SJCRH30 (cell line): ENCODE data around the gene UFL1. TPM values are rescaled to one million over a fixed set of nuclear protein-coding genes. Genes with fewer than 3 reads are reported as not detected.
"Not testable (repeated sequence)": the region's sequence is repeated elsewhere in the genome, so short reads cannot be mapped to it uniquely, and the experiment has no call there.

Experiments used
- DNase-seq, 2 experiments: peaks; one replicate each; pipeline ENCODE4 v3.0.0-alpha.2; 2015 to 2020
- H3K27ac ChIP-seq: fragments of 250-450 bp; sonication (Bioruptor Pico); 2 replicates; pipeline ENCODE4 v1.5.1; 2020; ENCODE audit warnings: mild to moderate bottlenecking, moderate library complexity
- H3K27me3 ChIP-seq: fragments of 250-450 bp; sonication (Bioruptor Pico); 2 replicates; pipeline ENCODE4 v1.5.1; 2020; ENCODE audit warnings: mild to moderate bottlenecking, moderate library complexity
- H3K36me3 ChIP-seq: fragments of 250-450 bp; sonication (Bioruptor Pico); 2 replicates; pipeline ENCODE4 v1.5.1; 2020; ENCODE audit warnings: mild to moderate bottlenecking, moderate library complexity
- H3K4me1 ChIP-seq: fragments of 250-450 bp; sonication (Bioruptor Pico); 2 replicates; pipeline ENCODE4 v1.5.1; 2020; ENCODE audit warnings: mild to moderate bottlenecking, moderate library complexity
- H3K4me3 ChIP-seq: fragments of 250-450 bp; sonication (Bioruptor Pico); 2 replicates; pipeline ENCODE4 v1.5.1; 2020; ENCODE audit warnings: mild to moderate bottlenecking, moderate library complexity
- H3K9me3 ChIP-seq: fragments of 250-450 bp; sonication (Bioruptor Pico); replicated peaks from 2 replicates; pipeline ENCODE4 v1.5.1; 2020; ENCODE audit warnings: mild to moderate bottlenecking, moderate library complexity
- total RNA-seq: library from RNA; depleted of rRNA; stranded (reverse); fragments of >200 nt; shearing (Covaris generic); gene quantifications from 2 replicates; pipeline ENCODE4 v1.2.3, GENCODE V29; 2014; rRNA removed

The UFL1 gene
- 25.0 and 25.4 TPM in 2 replicates for total RNA-seq

GRCh38 chr6:96521644-96522464 lies at the start of gene UFL1:
Gene UFL1, plus strand, starts transcription at chr6:96521806. Its CDS starts 68 bp downstream, at chr6:96521874.
- H3K36me3 ChIP-seq: peaks cover 2% of the 10 kb centered on the region; the same call in 1 of the 2 replicates
- H3K27me3 ChIP-seq: no peaks in the 10 kb centered on the region
- peak within 1 kb of the TSS; percentile 94 for H3K27ac ChIP-seq
- no peaks in the 10 kb centered on the region for H3K9me3 ChIP-seq
- peak; percentile 95 for DNase-seq
- H3K4me1 ChIP-seq: 0 out of 2 replicates have a peak, but pooled peaks cover 7% of the 10 kb centered on the region
- H3K4me3 ChIP-seq: peak within 1 kb of the TSS; percentile 72

- DNase-seq: not testable (repeated sequence)
These were observed 49.3 kb upstream of the UFL1 start for GRCh38 chr6:96472291-96472690.

GRCh38 chr6:96478695-96479094 lies 42.9 kb upstream of the UFL1 start:
- DNase-seq: no peak
- no peaks in the 10 kb centered on the region for H3K9me3 ChIP-seq
- no peak overlapping the region for H3K27ac ChIP-seq
- no peaks in the 10 kb centered on the region for H3K27me3 ChIP-seq
- H3K4me1 ChIP-seq: no peaks in the 10 kb centered on the region
- H3K36me3 ChIP-seq: no peaks in the 10 kb centered on the region
- H3K4me3 ChIP-seq: no peak overlapping the region

More at GRCh38 chr6:96472291-96472690, 49.3 kb upstream of the UFL1 start:
- H3K4me1 ChIP-seq, H3K27ac ChIP-seq, H3K27me3 ChIP-seq, H3K36me3 ChIP-seq, H3K4me3 ChIP-seq, H3K9me3 ChIP-seq: not testable (repeated sequence)

- H3K27ac ChIP-seq: no peak overlapping the region
- no peak overlapping the region for H3K4me3 ChIP-seq
- DNase-seq: no peak
- no peaks in the 10 kb centered on the region for H3K27me3 ChIP-seq
- no peaks in the 10 kb centered on the region for H3K9me3 ChIP-seq
- no peaks in the 10 kb centered on the region for H3K4me1 ChIP-seq
- no peaks in the 10 kb centered on the region for H3K36me3 ChIP-seq
These were observed 29.7 kb upstream of the UFL1 start for GRCh38 chr6:96491926-96492325.

DNA sequence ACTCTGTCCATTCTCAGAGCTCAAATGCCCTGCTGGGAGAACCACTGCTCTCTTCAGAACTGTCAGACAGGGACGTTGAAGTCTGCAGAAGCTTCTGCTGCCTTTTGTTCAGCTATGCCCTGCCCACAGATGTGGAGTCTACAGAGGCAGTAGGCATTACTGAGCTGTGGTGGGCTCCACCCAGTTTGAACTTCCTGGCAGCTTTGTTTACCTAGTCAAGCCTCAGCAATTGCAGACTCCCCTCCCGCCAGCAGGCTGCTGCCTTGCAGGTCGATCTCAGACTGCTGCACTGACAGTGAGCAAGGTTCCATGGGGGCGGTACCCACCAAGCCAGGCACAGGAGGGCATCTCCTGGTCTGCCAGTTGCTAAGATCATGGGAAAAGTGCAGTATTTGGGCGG lies 21.8 kb upstream of the UFL1 start:
- H3K4me1 ChIP-seq: no peaks in the 10 kb centered on the region
- no peak overlapping the region for H3K27ac ChIP-seq
- no peaks in the 10 kb centered on the region for H3K27me3 ChIP-seq
- DNase-seq: no peak
- no peaks in the 10 kb centered on the region for H3K9me3 ChIP-seq
- H3K36me3 ChIP-seq: no peaks in the 10 kb centered on the region
- no peak overlapping the region for H3K4me3 ChIP-seq

DNA sequence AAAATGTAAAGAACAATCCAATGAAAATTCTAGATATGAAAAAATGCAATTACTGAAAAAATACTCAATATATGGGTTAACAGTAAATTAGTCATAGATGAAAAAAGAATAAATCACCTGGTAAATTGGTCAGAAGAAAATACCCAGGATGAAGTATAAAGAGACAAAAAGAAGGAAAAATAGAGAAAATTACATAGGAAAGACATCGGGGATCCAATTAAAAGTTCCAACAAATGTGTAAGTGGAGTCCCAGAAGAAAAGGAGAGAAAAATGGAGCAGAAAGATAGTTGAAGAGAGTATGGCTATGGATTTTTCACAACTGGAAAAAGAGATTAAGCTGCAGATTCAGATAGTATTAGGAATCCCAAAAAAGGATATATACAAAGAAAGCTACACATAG lies 18.7 kb upstream of the UFL1 start:
- H3K4me3 ChIP-seq: no peak overlapping the region
- H3K9me3 ChIP-seq: no peaks in the 10 kb centered on the region
- no peaks in the 10 kb centered on the region for H3K36me3 ChIP-seq
- no peaks in the 10 kb centered on the region for H3K27me3 ChIP-seq
- H3K4me1 ChIP-seq: no peaks in the 10 kb centered on the region
- DNase-seq: no peak
- no peak overlapping the region for H3K27ac ChIP-seq

DNA sequence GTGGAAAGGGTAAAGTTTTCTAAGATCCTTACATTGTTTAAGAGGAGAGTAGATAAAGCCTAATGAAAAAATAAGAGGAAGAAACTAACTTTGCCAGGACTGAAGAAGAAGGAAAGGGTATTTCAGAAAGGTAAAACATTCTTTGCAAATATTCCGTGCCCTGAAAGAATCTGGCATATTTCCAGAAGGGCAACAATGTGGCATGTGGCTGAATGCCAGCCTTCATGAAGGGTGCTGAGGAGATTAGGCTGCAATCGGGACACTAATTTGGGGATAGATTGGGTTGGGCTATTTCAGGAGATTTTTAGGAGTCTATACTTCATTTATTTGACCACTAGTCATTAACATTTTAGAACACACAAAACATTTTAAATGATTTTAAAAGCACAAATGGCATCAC lies 16.2 kb upstream of the UFL1 start:
- no peaks in the 10 kb centered on the region for H3K27me3 ChIP-seq
- H3K36me3 ChIP-seq: no peaks in the 10 kb centered on the region
- DNase-seq: no peak
- H3K4me3 ChIP-seq: no peak overlapping the region
- no peak overlapping the region for H3K27ac ChIP-seq
- H3K4me1 ChIP-seq: no peaks in the 10 kb centered on the region
- H3K9me3 ChIP-seq: no peaks in the 10 kb centered on the region

DNA sequence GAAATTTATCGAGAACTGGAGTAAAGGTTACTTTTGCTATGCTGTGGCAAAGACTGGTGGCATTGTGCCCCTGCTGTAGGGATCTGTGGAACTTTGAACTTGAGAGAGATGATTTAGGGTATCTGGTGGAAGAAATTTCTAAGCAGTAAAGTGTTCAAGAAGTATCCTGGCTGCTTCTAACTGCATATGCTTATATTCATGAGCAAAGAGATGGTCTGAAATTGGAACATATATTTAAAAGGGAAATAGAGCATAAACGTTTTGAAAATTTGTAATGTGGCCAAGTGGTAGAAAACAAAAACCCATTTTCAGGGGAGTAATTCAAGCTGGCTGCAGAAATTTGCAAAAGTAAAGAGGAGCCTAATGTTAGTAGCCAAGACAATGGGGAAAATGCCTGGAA lies 12.3 kb upstream of the UFL1 start:
- no peak for DNase-seq
- Histone ChIP-seq H3K9me3 (0 out of 2 replicates have a peak, but pooled peaks cover 4% of the 10 kb centered on the region), H3K4me3 (no peak overlapping the region), H3K4me1 (peaks cover 4% of the 10 kb centered on the region; the same call in 1 of the 2 replicates), H3K27ac (no peak overlapping the region), H3K27me3 (no peaks in the 10 kb centered on the region), H3K36me3 (no peaks in the 10 kb centered on the region)

- Histone ChIP-seq H3K4me3 (peak overlapping the region; percentile 72), H3K27me3 (no peaks in the 10 kb centered on the region), H3K27ac (no peak overlapping the region; the same call in 1 of the 2 replicates), H3K36me3 (peaks cover 2% of the 10 kb centered on the region; the same call in 1 of the 2 replicates), H3K4me1 (0 out of 2 replicates have a peak, but pooled peaks cover 7% of the 10 kb centered on the region), H3K9me3 (no peaks in the 10 kb centered on the region)
- DNase-seq: peak in 1 of 2 experiments; percentile 10
These were observed 1.2 kb upstream of the UFL1 start for GRCh38 chr6:96520171-96521115.

- H3K27me3 ChIP-seq: no peaks in the 10 kb centered on the region
- peaks cover 2% of the 10 kb centered on the region; the same call in 1 of the 2 replicates for H3K36me3 ChIP-seq
- H3K4me3 ChIP-seq: peak overlapping the region; percentile 72
- H3K4me1 ChIP-seq: 0 out of 2 replicates have a peak, but pooled peaks cover 7% of the 10 kb centered on the region
- no peak for DNase-seq
- no peaks in the 10 kb centered on the region for H3K9me3 ChIP-seq
- peak overlapping the region; percentile 94 for H3K27ac ChIP-seq
These were observed 331 bp upstream of the UFL1 start for GRCh38 chr6:96521306-96521643.

GRCh38 chr6:96522465-96523009 lies 931 bp downstream of the UFL1 start:
- no peaks in the 10 kb centered on the region for H3K27me3 ChIP-seq
- H3K4me1 ChIP-seq: 0 out of 2 replicates have a peak, but pooled peaks cover 7% of the 10 kb centered on the region
- H3K27ac ChIP-seq: peak overlapping the region; percentile 94
- H3K9me3 ChIP-seq: no peaks in the 10 kb centered on the region
- H3K36me3 ChIP-seq: peaks cover 7% of the 10 kb centered on the region
- H3K4me3 ChIP-seq: peak overlapping the region; percentile 72
- DNase-seq: peak; percentile 12 to 53

DNA sequence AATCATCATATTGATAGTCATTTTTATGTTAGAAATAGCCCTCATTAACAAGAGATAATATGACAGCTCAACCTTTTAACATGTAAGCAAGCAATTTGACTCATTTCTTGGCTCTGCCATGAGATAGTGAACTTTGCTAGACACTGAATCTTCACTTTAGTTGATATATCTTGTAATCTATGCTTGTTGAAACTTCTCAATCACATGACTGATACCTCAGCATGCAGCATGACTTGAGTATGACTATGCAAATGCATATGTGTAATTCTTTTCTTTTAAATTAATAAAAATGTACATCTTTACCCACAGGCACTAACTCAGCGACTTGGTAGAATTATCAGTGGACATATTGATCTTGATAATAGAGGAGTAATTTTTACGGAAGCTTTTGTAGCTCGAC lies 6.6 kb downstream of the UFL1 start:
- H3K4me3 ChIP-seq: no peak overlapping the region
- no peak for DNase-seq
- H3K36me3 ChIP-seq: peaks cover 42% of the 10 kb centered on the region
- H3K27ac ChIP-seq: no peak overlapping the region
- no peaks in the 10 kb centered on the region for H3K9me3 ChIP-seq
- no peaks in the 10 kb centered on the region for H3K27me3 ChIP-seq
- H3K4me1 ChIP-seq: 0 out of 2 replicates have a peak, but pooled peaks cover 7% of the 10 kb centered on the region

GRCh38 chr6:96532399-96532798 lies 10.8 kb downstream of the UFL1 start:
- peaks cover 38% of the 10 kb centered on the region for H3K36me3 ChIP-seq
- no peaks in the 10 kb centered on the region for H3K9me3 ChIP-seq
- H3K27ac ChIP-seq: no peak overlapping the region
- DNase-seq: no peak
- H3K4me3 ChIP-seq: no peak overlapping the region
- H3K4me1 ChIP-seq: no peaks in the 10 kb centered on the region
- no peaks in the 10 kb centered on the region for H3K27me3 ChIP-seq

- H3K36me3 ChIP-seq: peaks cover 26% of the 10 kb centered on the region
- H3K4me3 ChIP-seq: no peak overlapping the region
- H3K27ac ChIP-seq: no peak overlapping the region
- no peak for DNase-seq
- H3K4me1 ChIP-seq: no peaks in the 10 kb centered on the region
- H3K27me3 ChIP-seq: no peaks in the 10 kb centered on the region
- H3K9me3 ChIP-seq: no peaks in the 10 kb centered on the region
These were observed 16.1 kb downstream of the UFL1 start for GRCh38 chr6:96537726-96538125.
